GM21381 (cell line): Measurements from ENCODE around the gene CYP1A2.

Experiments
- ATAC-seq: cut with Tn5 transposase; IDR thresholded peaks from one replicate; pipeline ENCODE4 v1.9.1; 2021; ENCODE audit warnings: mild to moderate bottlenecking, moderate library complexity; ENCODE audit not compliant: unreplicated experiment

CYP1A2 gene

GRCh38 chr15:74800559-74801094 is 52.0 kb downstream of the CYP1A2 start:
- no peak for ATAC-seq

- ATAC-seq, result no peak
Observed at GRCh38 chr15:74801311-74801997, 52.8 kb downstream of the CYP1A2 start.

- no peak for ATAC-seq
Observed at GRCh38 chr15:74802290-74802689, 53.6 kb downstream of the CYP1A2 start.

- ATAC-seq, result no peak
Observed at GRCh38 chr15:74802862-74803447, 54.3 kb downstream of the CYP1A2 start.

- ATAC-seq, result no peak
Observed at GRCh38 chr15:74804935-74805334, 56.3 kb downstream of the CYP1A2 start.
